Left lung (tissue), 10 donors: Measurements from ENCODE around the gene KCNIP4. TPM values are rescaled to one million over a fixed set of nuclear protein-coding genes. Genes with fewer than 3 reads are reported as not detected.

Source experiments
- ATAC-seq: fragments of 200-7000 bp; cut with Tn5 transposase; one replicate; pipeline ENCODE4 v1.9.1; 2020; ENCODE audit warnings: moderate library complexity
- DNase-seq, 4 donors: peaks; one replicate each; pipeline ENCODE4 v3.0.0-alpha.2; 2013 to 2020
- H3K27ac ChIP-seq, 2 donors: fragments of 200-600 bp; sonication (generic) in 1 of 2; one replicate each; pipeline versions ENCODE4 v1.5.0 to v1.8.0; 2020 to 2021
- H3K27me3 ChIP-seq, 2 donors: fragments of 200-600 bp; sonication (generic) in 1 of 2; one replicate each; pipeline versions ENCODE4 v1.5.0 to v1.8.0; 2020 to 2021
- H3K36me3 ChIP-seq, 2 donors: fragments of 200-600 bp; sonication (generic) in 1 of 2; one replicate each; pipeline versions ENCODE4 v1.5.0 to v1.8.0; 2020 to 2021
- H3K4me1 ChIP-seq, 2 donors: fragments of 200-600 bp; one replicate each; pipeline ENCODE4 v1.8.0; 2021
- H3K4me3 ChIP-seq, 2 donors: fragments of 200-600 bp; sonication (generic) in 1 of 2; one replicate each; pipeline versions ENCODE4 v1.5.0 to v1.8.0; 2020 to 2021; ENCODE audit warnings: mild to moderate bottlenecking in 1 of 2
- H3K9me3 ChIP-seq, 2 donors: fragments of 200-600 bp; sonication (generic) in 1 of 2; one replicate each; pipeline versions ENCODE4 v1.5.0 to v1.8.0; 2020 to 2021
- CTCF ChIP-seq, 2 donors: fragments of 200-600 bp; sonication (generic) in 1 of 2; IDR thresholded peaks; one replicate each; pipeline versions ENCODE4 v1.5.0 to v1.8.0; 2021; ENCODE audit warnings: antibody characterized with exemption in 2 of 2
- intact Hi-C, 2 donors: fragments of 100-400 bp; cut with DNase I; formaldehyde crosslinking; loops; one replicate each; pipeline versions ENCODE4 v1.11.2 to v1.14.2; 2022
- polyA plus RNA-seq, 6 donors: library from polyadenylated mRNA; unstranded; fragments of 120-200 nt; gene quantifications; one replicate each; pipeline ENCODE4 v1.2.1, GENCODE V29; 2013; ENCODE audit not compliant: insufficient read length in 6 of 6
- total RNA-seq, 2 donors: library from RNA; stranded (reverse); fragmentation: NEBNext Ultra II Directional; extraction: Animal tissue kit (Norgen Biotek cat#: 25700); gene quantifications; one replicate each; pipeline ENCODE4 v1.2.1, GENCODE V29; 2021
- donor health status: DM: no; HTN: yes; CAD: no.
- donor health status: DM: no; HTN: no; CAD: no.

KCNIP4 gene
- total and polyA plus RNA-seq, 8 donors = 2.8 to 5.4 (median 4.9) TPM; not detected in 2

- TF ChIP-seq CTCF (IDR thresholded peaks at IDR 0.05) = no peak
- ATAC-seq = no peak
- intact Hi-C loops = loop anchor here in 1 of 2 donors (5.0 kb wide), 1 partner anchor 253 kb away; no protein-coding TSS in a partner anchor
Observed at GRCh38 chr4:21514022-21514694, 434.4 kb downstream of the KCNIP4 start.

GRCh38 chr4:21512353-21512752 lies 436.2 kb downstream of the KCNIP4 start:
- Histone ChIP-seq H3K27ac (no peak overlapping the region), H3K4me1 (no peaks in the 10 kb centered on the region), H3K36me3 (no peaks in the 10 kb centered on the region), H3K9me3 (no peaks in the 10 kb centered on the region), H3K4me3 (no peak overlapping the region), H3K27me3 (no peaks in the 10 kb centered on the region)
- ATAC-seq (peak; percentile 78), DNase-seq (peak in 2 of 4 donors; percentile 26 to 51)
- TF ChIP-seq CTCF (IDR thresholded peaks at IDR 0.05) = no peak
- intact Hi-C loops = loop anchor here in 1 of 2 donors (5.0 kb wide), 1 partner anchor 255 kb away; no protein-coding TSS in a partner anchor

More at GRCh38 chr4:21514022-21514694, 434.4 kb downstream of the KCNIP4 start:
- Histone ChIP-seq H3K4me1 (no peaks in the 10 kb centered on the region), H3K27ac (no peak overlapping the region), H3K36me3 (no peaks in the 10 kb centered on the region), H3K27me3 (no peaks in the 10 kb centered on the region), H3K9me3 (no peaks in the 10 kb centered on the region), H3K4me3 (no peak overlapping the region)
- no peak for DNase-seq

GRCh38 chr4:21507439-21507838 lies 441.1 kb downstream of the KCNIP4 start:
- no peak for ATAC-seq
- intact Hi-C loops = no loop called here

GRCh38 chr4:21490682-21491081 lies 457.9 kb downstream of the KCNIP4 start:
- intact Hi-C loops = no loop called here
- ATAC-seq (no peak), DNase-seq (no peak)
- no peak for TF ChIP-seq CTCF (IDR thresholded peaks at IDR 0.05)
- no peaks in the 10 kb centered on the region for H3K9me3 ChIP-seq
- no peak overlapping the region for H3K27ac ChIP-seq
- no peak overlapping the region for H3K4me3 ChIP-seq
- H3K27me3 ChIP-seq = no peaks in the 10 kb centered on the region
- no peaks in the 10 kb centered on the region for H3K36me3 ChIP-seq
- no peaks in the 10 kb centered on the region for H3K4me1 ChIP-seq

More at GRCh38 chr4:21507439-21507838, 441.1 kb downstream of the KCNIP4 start:
- Histone ChIP-seq H3K27me3 (no peaks in the 10 kb centered on the region), H3K4me1 (no peaks in the 10 kb centered on the region), H3K36me3 (no peaks in the 10 kb centered on the region), H3K4me3 (no peak overlapping the region), H3K9me3 (no peaks in the 10 kb centered on the region), H3K27ac (no peak overlapping the region)
- DNase-seq = no peak
- TF ChIP-seq CTCF (IDR thresholded peaks at IDR 0.05) = no peak

- Histone ChIP-seq H3K27me3 (peaks cover 0 to 4% of the 10 kb centered on the region in 2 donors), H3K4me3 (no peak overlapping the region), H3K27ac (no peak overlapping the region), H3K9me3 (no peaks in the 10 kb centered on the region), H3K36me3 (no peaks in the 10 kb centered on the region), H3K4me1 (no peaks in the 10 kb centered on the region)
- intact Hi-C loops = no loop called here
- peak; percentile 42 for ATAC-seq
- no peak for TF ChIP-seq CTCF (IDR thresholded peaks at IDR 0.05)
- DNase-seq = peak in 2 of 4 donors; percentile 12 to 26
Observed at GRCh38 chr4:21476757-21477156, 471.8 kb downstream of the KCNIP4 start.
